ACC112 (cell line): Measurements from ENCODE around the gene BMP8B.
"Not testable (repeated sequence)": the region's sequence is repeated elsewhere in the genome, so short reads cannot be mapped to it uniquely, and the experiment has no call there.

Experiments
- H2AFZ ChIP-seq: fragments of 200-600 bp; sonication (generic); one replicate; pipeline ENCODE4 v1.6.0; 2017; ENCODE audit warnings: antibody characterized with exemption, low read length; ENCODE audit not compliant: unreplicated experiment
- H3K27ac ChIP-seq: fragments of 200-600 bp; sonication (generic); 2 replicates; pipeline ENCODE4 v1.5.1; 2014; ENCODE audit warnings: low read depth, mild to moderate bottlenecking, antibody characterized with exemption, low read length, moderate library complexity
- H3K27me3 ChIP-seq: fragments of 200-600 bp; sonication (generic); 2 replicates; pipeline ENCODE4 v1.6.1; 2014; ENCODE audit warnings: mild to moderate bottlenecking, antibody characterized with exemption, low read length, moderate library complexity, mixed read lengths; ENCODE audit not compliant: insufficient read depth
- H3K36me3 ChIP-seq: fragments of 200-600 bp; sonication (generic); 2 replicates; pipeline ENCODE4 v1.6.1; 2016; ENCODE audit warnings: mild to moderate bottlenecking, antibody characterized with exemption, low read length, moderate library complexity, mixed read lengths; ENCODE audit not compliant: insufficient read depth
- H3K4me1 ChIP-seq: fragments of 200-600 bp; sonication (generic); one replicate; pipeline ENCODE4 v1.6.1; 2016; ENCODE audit warnings: low read length, mixed read lengths; ENCODE audit not compliant: insufficient read depth, unreplicated experiment, control insufficient read depth
- H3K4me3 ChIP-seq: fragments of 200-600 bp; sonication (generic); 2 replicates; pipeline ENCODE4 v1.5.1; 2014; ENCODE audit warnings: mild to moderate bottlenecking, low read depth, low read length
- H3K79me2 ChIP-seq: fragments of 200-600 bp; sonication (generic); one replicate; pipeline ENCODE4 v1.6.0; 2016; ENCODE audit warnings: low read length; ENCODE audit not compliant: control insufficient read depth, unreplicated experiment, insufficient read depth

BMP8B gene

GRCh38 chr1:39808784-39809517 is 20.3 kb upstream of the BMP8B start:
- no peak overlapping the region for H3K27ac ChIP-seq
- no peak overlapping the region for H2AFZ ChIP-seq
- no peaks in the 10 kb centered on the region for H3K36me3 ChIP-seq
- H3K4me1 ChIP-seq, result no peaks in the 10 kb centered on the region
- no peaks in the 10 kb centered on the region for H3K79me2 ChIP-seq
- no peaks in the 10 kb centered on the region for H3K27me3 ChIP-seq
- no peak overlapping the region for H3K4me3 ChIP-seq

GRCh38 chr1:39805385-39805784 is 16.7 kb upstream of the BMP8B start:
- Histone ChIP-seq H3K4me1 (peaks cover 2% of the 10 kb centered on the region), H3K36me3 (no peaks in the 10 kb centered on the region), H3K79me2 (no peaks in the 10 kb centered on the region), H3K27me3 (no peaks in the 10 kb centered on the region), H2AFZ (no peak overlapping the region), H3K4me3 (no peak overlapping the region), H3K27ac (no peak overlapping the region)

- H3K4me3 ChIP-seq, result no peak overlapping the region
- peaks cover 8% of the 10 kb centered on the region for H3K4me1 ChIP-seq
- H3K27me3 ChIP-seq, result no peaks in the 10 kb centered on the region
- no peak overlapping the region for H2AFZ ChIP-seq
- no peak overlapping the region for H3K27ac ChIP-seq
- H3K36me3 ChIP-seq, result no peaks in the 10 kb centered on the region
- H3K79me2 ChIP-seq, result no peaks in the 10 kb centered on the region
These were observed 14.0 kb upstream of the BMP8B start for GRCh38 chr1:39802496-39803260.

- no peaks in the 10 kb centered on the region for H3K79me2 ChIP-seq
- no peaks in the 10 kb centered on the region for H3K27me3 ChIP-seq
- H3K4me1 ChIP-seq, result peaks cover 8% of the 10 kb centered on the region
- H3K4me3 ChIP-seq, result no peak overlapping the region
- no peaks in the 10 kb centered on the region for H3K36me3 ChIP-seq
- H3K27ac ChIP-seq, result peak overlapping the region; percentile 57
- H2AFZ ChIP-seq, result no peak overlapping the region
These were observed 11.8 kb upstream of the BMP8B start for GRCh38 chr1:39800471-39800835.

- Histone ChIP-seq H3K79me2 (no peaks in the 10 kb centered on the region), H3K27me3 (no peaks in the 10 kb centered on the region), H3K27ac (peak overlapping the region; percentile 57), H2AFZ (no peak overlapping the region), H3K36me3 (no peaks in the 10 kb centered on the region), H3K4me3 (0 out of 2 replicates have a peak overlapping the region, but pooled peaks have one; percentile 18), H3K4me1 (peaks cover 8% of the 10 kb centered on the region)
These were observed 11.3 kb upstream of the BMP8B start for GRCh38 chr1:39799770-39800470.

- H3K27me3 ChIP-seq, H3K36me3 ChIP-seq, H3K79me2 ChIP-seq, H3K4me3 ChIP-seq, H3K4me1 ChIP-seq: not testable (repeated sequence)
- peak overlapping the region; percentile 87 for H2AFZ ChIP-seq
- H3K27ac ChIP-seq, result peak overlapping the region; percentile 57; the same call in 1 of the 2 replicates
These were observed 10.4 kb upstream of the BMP8B start for GRCh38 chr1:39798859-39799769.

GRCh38 chr1:39795651-39796050 is 7.0 kb upstream of the BMP8B start:
- Histone ChIP-seq H3K79me2 (no peaks in the 10 kb centered on the region), H3K27me3 (peaks cover 3% of the 10 kb centered on the region), H3K27ac (no peak overlapping the region), H2AFZ (no peak overlapping the region), H3K4me1 (peaks cover 8% of the 10 kb centered on the region), H3K4me3 (no peak overlapping the region), H3K36me3 (no peaks in the 10 kb centered on the region)

GRCh38 chr1:39791838-39792237 is 3.2 kb upstream of the BMP8B start:
- Histone ChIP-seq H3K36me3 (no peaks in the 10 kb centered on the region), H3K79me2 (no peaks in the 10 kb centered on the region), H2AFZ (no peak overlapping the region), H3K4me3 (no peak overlapping the region), H3K27me3 (peaks cover 25% of the 10 kb centered on the region), H3K27ac (no peak overlapping the region), H3K4me1 (no peaks in the 10 kb centered on the region)

- Histone ChIP-seq H3K79me2 (no peaks in the 10 kb centered on the region), H3K27ac (no peak overlapping the region), H3K36me3 (no peaks in the 10 kb centered on the region), H3K27me3 (peaks cover 25% of the 10 kb centered on the region), H2AFZ (no peak overlapping the region), H3K4me1 (peaks cover 4% of the 10 kb centered on the region), H3K4me3 (peak overlapping the region; percentile 68; the same call in 1 of the 2 replicates)
These were observed 976 bp upstream of the BMP8B start for GRCh38 chr1:39789571-39790110.

- Histone ChIP-seq H3K79me2 (no peaks in the 10 kb centered on the region), H3K4me3 (peak overlapping the region; percentile 68), H3K27ac (no peak overlapping the region), H3K27me3 (peaks cover 25% of the 10 kb centered on the region), H2AFZ (no peak overlapping the region), H3K4me1 (peaks cover 4% of the 10 kb centered on the region), H3K36me3 (no peaks in the 10 kb centered on the region)
These were observed 273 bp downstream of the BMP8B start for GRCh38 chr1:39788426-39788757.
